ENCODE data around the gene DLX1. TPM values are rescaled to one million over a fixed set of nuclear protein-coding genes. Genes with fewer than 3 reads are reported as not detected.

DLX1 gene
- total and polyA plus RNA-seq, 9 of the 15 experiments (the other 6 are each of a cell fraction or from before 2014, with no cell fraction given), result 1.9 to 26.2 (median 9.6) TPM

GRCh38 chr2:172099472-172100079 is 14.3 kb downstream of the DLX1 start (continued):
- TF ChIP-seq CREB3L1 (IDR thresholded peaks at IDR 0.05; ENCODE audit: borderline replicate concordance, low read depth) (no peak), ZNF449 (CRISPR knock-in tag; IDR thresholded peaks at IDR 0.05) (no peak), CBFA2T2 (conservative IDR thresholded peaks at IDR 0.05) (no peak), ARNT (IDR thresholded peaks at IDR 0.05) (0 out of 4 replicates have a peak, but pooled peaks of 1 of the 2 experiments have one; percentile 31), ETV6 (IDR thresholded peaks at IDR 0.05; ENCODE audit: borderline replicate concordance in 1 of 2, low read depth in 2 of 2, low read length in 1 of 2) (no peak), ETV6 (CRISPR knock-in tag; IDR thresholded peaks at IDR 0.05; ENCODE audit: borderline replicate concordance) (no peak), GTF3C2 (IDR thresholded peaks at IDR 0.05; ENCODE audit: borderline replicate concordance, extremely low read depth, insufficient read length) (no peak), ELF2 (CRISPR knock-in tag; IDR thresholded peaks at IDR 0.05) (no peak), SP1 (CRISPR knock-in tag; IDR thresholded peaks at IDR 0.05) (0 out of 2 replicates have a peak, but pooled peaks have one; percentile 1), ZBTB11 (CRISPR knock-in tag; IDR thresholded peaks at IDR 0.05) (0 out of 6 replicates have a peak, but pooled peaks of 1 of the 3 experiments have one; percentile 9), KLF1 (tag; IDR thresholded peaks at IDR 0.05) (no peak), YBX1 (IDR thresholded peaks at IDR 0.05) (no peak), MNT (conservative IDR thresholded peaks at IDR 0.05) (peak in 1 of 2 experiments; percentile 11; a peak in 1 of 4 replicates), ZNF212 (CRISPR knock-in tag; IDR thresholded peaks at IDR 0.05) (no peak), FOXJ2 (tag; IDR thresholded peaks at IDR 0.05) (peak; percentile 18; the same call in 1 of the 2 replicates)

Data from K562 (cell line).